A673 (cell line): ENCODE data around the gene ARFGAP2.

ENCODE experiments used
- EZH2 ChIP-seq: fragments of 200-600 bp; sonication (generic); IDR thresholded peaks from 2 replicates; pipeline ENCODE4 v1.6.1; 2017; ENCODE audit warnings: borderline replicate concordance, low read depth, mild to moderate bottlenecking, mixed read lengths, antibody characterized with exemption, low read length; ENCODE audit not compliant: poor library complexity, severe bottlenecking
- TF ChIP-seq, protein P1 (sequence below): fragments of 300-800, 200-600 bp; sonication (generic); conservative IDR thresholded peaks from 2 replicates; pipeline ENCODE4 v1.5.1; 2017; ENCODE audit warnings: low read depth, mild to moderate bottlenecking, antibody characterized with exemption, low read length, moderate library complexity, mixed read lengths

DNA sequence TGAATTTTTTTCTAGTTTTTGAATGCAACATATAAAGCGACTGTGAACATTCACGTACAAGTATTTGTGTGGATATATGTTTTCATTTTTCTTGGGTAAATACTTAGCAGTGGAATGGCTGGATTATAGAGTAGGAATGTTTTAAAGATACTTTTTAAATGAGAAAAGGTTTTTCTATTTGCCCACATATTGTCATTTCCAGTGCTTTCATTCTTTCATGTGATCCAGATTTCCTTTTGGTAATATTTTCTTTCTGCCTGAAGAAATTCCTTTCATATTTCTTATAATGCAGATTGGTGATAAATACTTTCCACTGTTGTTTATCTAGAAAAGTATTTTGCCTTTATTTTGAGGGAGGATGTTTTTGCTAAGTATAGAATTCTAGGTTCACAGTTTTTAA, 46.0 kb upstream of the ARFGAP2 start:
- TF ChIP-seq, protein P1, sequence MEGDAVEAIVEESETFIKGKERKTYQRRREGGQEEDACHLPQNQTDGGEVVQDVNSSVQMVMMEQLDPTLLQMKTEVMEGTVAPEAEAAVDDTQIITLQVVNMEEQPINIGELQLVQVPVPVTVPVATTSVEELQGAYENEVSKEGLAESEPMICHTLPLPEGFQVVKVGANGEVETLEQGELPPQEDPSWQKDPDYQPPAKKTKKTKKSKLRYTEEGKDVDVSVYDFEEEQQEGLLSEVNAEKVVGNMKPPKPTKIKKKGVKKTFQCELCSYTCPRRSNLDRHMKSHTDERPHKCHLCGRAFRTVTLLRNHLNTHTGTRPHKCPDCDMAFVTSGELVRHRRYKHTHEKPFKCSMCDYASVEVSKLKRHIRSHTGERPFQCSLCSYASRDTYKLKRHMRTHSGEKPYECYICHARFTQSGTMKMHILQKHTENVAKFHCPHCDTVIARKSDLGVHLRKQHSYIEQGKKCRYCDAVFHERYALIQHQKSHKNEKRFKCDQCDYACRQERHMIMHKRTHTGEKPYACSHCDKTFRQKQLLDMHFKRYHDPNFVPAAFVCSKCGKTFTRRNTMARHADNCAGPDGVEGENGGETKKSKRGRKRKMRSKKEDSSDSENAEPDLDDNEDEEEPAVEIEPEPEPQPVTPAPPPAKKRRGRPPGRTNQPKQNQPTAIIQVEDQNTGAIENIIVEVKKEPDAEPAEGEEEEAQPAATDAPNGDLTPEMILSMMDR, result no peak
- TF ChIP-seq EZH2, result no peak
